ENCODE data around the gene CKS1B. TPM values are rescaled to one million over a fixed set of nuclear protein-coding genes. Genes with fewer than 3 reads are reported as not detected.

Gene CKS1B
- total and polyA plus RNA-seq, 9 of the 15 experiments (the other 6 are each of a cell fraction or from before 2014, with no cell fraction given), result 215 to 1,103 (median 460) TPM

- no peak for TF ChIP-seq ILF3 (IDR thresholded peaks at IDR 0.05; ENCODE audit: borderline replicate concordance)
- TF ChIP-seq RFX5 (IDR thresholded peaks at IDR 0.05; ENCODE audit: low read depth, low read length), result no peak
- TF ChIP-seq ZNF707 (CRISPR knock-in tag; conservative IDR thresholded peaks at IDR 0.05), result no peak
- TF ChIP-seq ZNF134 (CRISPR knock-in tag; conservative IDR thresholded peaks at IDR 0.05), result no peak
- TF ChIP-seq SREBF2 (CRISPR knock-in tag; IDR thresholded peaks at IDR 0.05), result no peak
- no peak for TF ChIP-seq TCF15 (CRISPR knock-in tag; IDR thresholded peaks at IDR 0.05)
- no peak for TF ChIP-seq HDGF (IDR thresholded peaks at IDR 0.05)
- TF ChIP-seq NFE2L1 (tag; IDR thresholded peaks at IDR 0.05; ENCODE audit: borderline replicate concordance, low read depth), result no peak
- TF ChIP-seq SLC30A9 (CRISPR knock-in tag; IDR thresholded peaks at IDR 0.05), result no peak
- TF ChIP-seq TCF7L2 (IDR thresholded peaks at IDR 0.05; ENCODE audit: low read depth, low read length), result no peak
- no peak for TF ChIP-seq ZNF445 (CRISPR knock-in tag; IDR thresholded peaks at IDR 0.05; ENCODE audit: low read depth)
- TF ChIP-seq GABPB2 (CRISPR knock-in tag; conservative IDR thresholded peaks at IDR 0.05), result no peak
- no peak for TF ChIP-seq NR4A1 (CRISPR knock-in tag; IDR thresholded peaks at IDR 0.05)
- no peak for TF ChIP-seq NR4A1 (tag; IDR thresholded peaks at IDR 0.05)
- TF ChIP-seq CREM (IDR thresholded peaks at IDR 0.05; ENCODE audit: low read depth), result no peak
- no peak for TF ChIP-seq BRF1 (IDR thresholded peaks at IDR 0.05; ENCODE audit: borderline replicate concordance, extremely low read depth, insufficient read length)
- no peak for TF ChIP-seq SMARCC2 (IDR thresholded peaks at IDR 0.05; ENCODE audit: low read depth)
- no peak for TF ChIP-seq CBX2 (IDR thresholded peaks at IDR 0.05; ENCODE audit: insufficient read depth, low read length, poor library complexity, severe bottlenecking)
- TF ChIP-seq HMGXB4 (CRISPR knock-in tag; IDR thresholded peaks at IDR 0.05), result no peak
- TF ChIP-seq FIP1L1 (IDR thresholded peaks at IDR 0.05; ENCODE audit: low read depth, low read length, poor library complexity, severe bottlenecking), result no peak
- no peak for TF ChIP-seq PRDM10 (IDR thresholded peaks at IDR 0.05; ENCODE audit: partially characterized antibody)
- no peak for TF ChIP-seq PTRF (tag; IDR thresholded peaks at IDR 0.05)
- TF ChIP-seq RHOXF2B (CRISPR knock-in tag; conservative IDR thresholded peaks at IDR 0.05), result no peak
- TF ChIP-seq CHD2 (IDR thresholded peaks at IDR 0.05; ENCODE audit: low read depth, low read length), result no peak
- no peak for TF ChIP-seq DLX4 (CRISPR knock-in tag; IDR thresholded peaks at IDR 0.05)
Observed at GRCh38 chr1:155003227-155003765, 28.8 kb downstream of the CKS1B start (continued).
